ENCODE measurements around the gene FRAT2. TPM values are rescaled to one million over a fixed set of nuclear protein-coding genes. Genes with fewer than 3 reads are reported as not detected.

Gene FRAT2
- total RNA-seq, 1 experiment from 2014 or later, result 16.7 TPM

DNA sequence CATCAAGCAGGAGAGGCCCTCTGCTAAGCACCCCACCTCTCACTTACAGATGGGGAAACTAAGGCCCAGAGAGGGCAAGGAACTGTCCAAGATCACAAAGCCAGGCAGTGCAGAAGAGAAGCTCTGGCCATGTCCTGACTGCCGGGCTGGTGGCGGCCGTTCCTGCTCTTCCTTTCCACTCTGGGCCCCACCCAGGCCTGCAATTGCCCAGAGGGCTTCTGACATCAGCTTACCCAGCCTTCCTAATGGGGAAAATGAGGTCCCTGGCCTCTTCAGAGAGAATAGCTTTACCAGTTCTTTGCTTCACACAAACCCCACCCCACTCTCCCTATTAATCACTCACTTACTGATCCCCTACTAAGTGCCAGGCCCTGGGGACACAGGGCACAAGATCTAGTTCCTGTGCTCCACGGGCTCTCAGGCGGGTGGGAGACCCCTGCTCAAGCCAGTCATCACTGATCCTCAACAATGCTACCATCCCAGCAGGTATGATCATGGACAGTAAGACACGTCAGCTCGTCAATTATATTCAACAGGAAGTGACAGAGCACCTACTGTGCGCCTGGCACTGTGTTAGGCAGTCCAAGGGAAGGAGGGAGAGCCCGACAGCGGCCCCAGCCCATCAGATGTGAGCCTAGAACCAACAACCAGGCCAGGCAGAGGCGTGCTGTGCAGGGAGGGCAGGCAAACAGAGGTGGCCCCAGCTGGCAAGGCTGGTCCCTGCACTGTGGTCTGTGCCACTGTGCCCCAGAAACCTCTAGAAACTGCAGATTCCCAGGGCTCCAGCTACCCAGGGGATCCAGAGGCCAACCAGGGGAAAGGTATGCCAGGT lies 26.4 kb upstream of the FRAT2 start:
- in situ Hi-C loops (cut with HindIII; ENCODE audit: low pct_unique_long_range_greater_than_20kb, low sequenced_read_pairs), result no loop called here
- peaks cover 16% of the 10 kb centered on the region for H3K36me3 ChIP-seq (ENCODE audit: control insufficient read depth, insufficient read depth, low read length)
- no peak for DNase-seq (ENCODE audit: low read depth, low spot score)
- ChIA-PET CTCF (no interaction called here), POLR2A (no interaction called here)
- no peak overlapping the region for H3K4me3 ChIP-seq (ENCODE audit: low read depth in 2 of 2, low read length in 2 of 2)
- intact Hi-C loops (cut with micrococcal nuclease; ENCODE audit: unreplicated experiment), result no loop called here
- H3K4me1 ChIP-seq (ENCODE audit: control insufficient read depth, insufficient read depth, low read length), result no peaks in the 10 kb centered on the region
- no peaks in the 10 kb centered on the region for H3K27me3 ChIP-seq (ENCODE audit: control insufficient read depth, insufficient read depth, low read length)
- ATAC-seq, result no peak
- no TSS peak for BruUV-seq (replicated peaks)
- no peaks in the 10 kb centered on the region for H3K9me3 ChIP-seq (ENCODE audit: control insufficient read depth, insufficient read depth, low read depth, low read length)
- TF ChIP-seq, protein P1, sequence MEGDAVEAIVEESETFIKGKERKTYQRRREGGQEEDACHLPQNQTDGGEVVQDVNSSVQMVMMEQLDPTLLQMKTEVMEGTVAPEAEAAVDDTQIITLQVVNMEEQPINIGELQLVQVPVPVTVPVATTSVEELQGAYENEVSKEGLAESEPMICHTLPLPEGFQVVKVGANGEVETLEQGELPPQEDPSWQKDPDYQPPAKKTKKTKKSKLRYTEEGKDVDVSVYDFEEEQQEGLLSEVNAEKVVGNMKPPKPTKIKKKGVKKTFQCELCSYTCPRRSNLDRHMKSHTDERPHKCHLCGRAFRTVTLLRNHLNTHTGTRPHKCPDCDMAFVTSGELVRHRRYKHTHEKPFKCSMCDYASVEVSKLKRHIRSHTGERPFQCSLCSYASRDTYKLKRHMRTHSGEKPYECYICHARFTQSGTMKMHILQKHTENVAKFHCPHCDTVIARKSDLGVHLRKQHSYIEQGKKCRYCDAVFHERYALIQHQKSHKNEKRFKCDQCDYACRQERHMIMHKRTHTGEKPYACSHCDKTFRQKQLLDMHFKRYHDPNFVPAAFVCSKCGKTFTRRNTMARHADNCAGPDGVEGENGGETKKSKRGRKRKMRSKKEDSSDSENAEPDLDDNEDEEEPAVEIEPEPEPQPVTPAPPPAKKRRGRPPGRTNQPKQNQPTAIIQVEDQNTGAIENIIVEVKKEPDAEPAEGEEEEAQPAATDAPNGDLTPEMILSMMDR (IDR thresholded peaks at IDR 0.05), result no peak
- TF ChIP-seq POLR2AphosphoS5 (IDR thresholded peaks at IDR 0.05; ENCODE audit: low read depth, low read length), result no peak
- TF ChIP-seq, protein P2, sequence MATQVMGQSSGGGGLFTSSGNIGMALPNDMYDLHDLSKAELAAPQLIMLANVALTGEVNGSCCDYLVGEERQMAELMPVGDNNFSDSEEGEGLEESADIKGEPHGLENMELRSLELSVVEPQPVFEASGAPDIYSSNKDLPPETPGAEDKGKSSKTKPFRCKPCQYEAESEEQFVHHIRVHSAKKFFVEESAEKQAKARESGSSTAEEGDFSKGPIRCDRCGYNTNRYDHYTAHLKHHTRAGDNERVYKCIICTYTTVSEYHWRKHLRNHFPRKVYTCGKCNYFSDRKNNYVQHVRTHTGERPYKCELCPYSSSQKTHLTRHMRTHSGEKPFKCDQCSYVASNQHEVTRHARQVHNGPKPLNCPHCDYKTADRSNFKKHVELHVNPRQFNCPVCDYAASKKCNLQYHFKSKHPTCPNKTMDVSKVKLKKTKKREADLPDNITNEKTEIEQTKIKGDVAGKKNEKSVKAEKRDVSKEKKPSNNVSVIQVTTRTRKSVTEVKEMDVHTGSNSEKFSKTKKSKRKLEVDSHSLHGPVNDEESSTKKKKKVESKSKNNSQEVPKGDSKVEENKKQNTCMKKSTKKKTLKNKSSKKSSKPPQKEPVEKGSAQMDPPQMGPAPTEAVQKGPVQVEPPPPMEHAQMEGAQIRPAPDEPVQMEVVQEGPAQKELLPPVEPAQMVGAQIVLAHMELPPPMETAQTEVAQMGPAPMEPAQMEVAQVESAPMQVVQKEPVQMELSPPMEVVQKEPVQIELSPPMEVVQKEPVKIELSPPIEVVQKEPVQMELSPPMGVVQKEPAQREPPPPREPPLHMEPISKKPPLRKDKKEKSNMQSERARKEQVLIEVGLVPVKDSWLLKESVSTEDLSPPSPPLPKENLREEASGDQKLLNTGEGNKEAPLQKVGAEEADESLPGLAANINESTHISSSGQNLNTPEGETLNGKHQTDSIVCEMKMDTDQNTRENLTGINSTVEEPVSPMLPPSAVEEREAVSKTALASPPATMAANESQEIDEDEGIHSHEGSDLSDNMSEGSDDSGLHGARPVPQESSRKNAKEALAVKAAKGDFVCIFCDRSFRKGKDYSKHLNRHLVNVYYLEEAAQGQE (IDR thresholded peaks at IDR 0.05; ENCODE audit: insufficient read depth in 1 of 2, low read depth in 2 of 2, low read length in 1 of 2), result no peak
- TF ChIP-seq TCF7L2 (IDR thresholded peaks at IDR 0.05; ENCODE audit: low read depth, low read length), result no peak
- TF ChIP-seq SIN3A (IDR thresholded peaks at IDR 0.05; ENCODE audit: borderline replicate concordance, insufficient read depth, low read depth, low read length), result no peak
- no peak overlapping the region for H3K27ac ChIP-seq (ENCODE audit: low read length)

DNA sequence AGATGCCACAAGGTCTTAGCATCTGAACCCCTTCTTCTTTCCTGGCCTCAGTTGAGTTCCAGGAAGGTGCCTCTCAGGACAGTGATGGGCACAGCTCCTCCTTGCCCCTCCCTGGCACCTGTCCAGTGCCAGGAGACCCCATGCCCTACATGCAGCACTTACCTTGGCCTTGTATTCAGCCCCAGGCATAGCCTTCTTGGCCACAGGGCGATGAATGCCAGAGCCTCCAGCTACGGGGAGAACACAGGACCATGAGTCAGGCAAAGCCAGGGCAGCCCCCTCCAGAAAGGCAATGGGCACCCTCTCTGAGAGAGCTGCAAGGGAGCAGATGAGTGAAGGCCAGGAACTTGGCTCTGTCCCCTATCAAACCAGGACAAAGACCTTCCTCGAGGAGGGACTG lies 24.3 kb upstream of the FRAT2 start:
- BruUV-seq (replicated peaks), result no TSS peak
- no peaks in the 10 kb centered on the region for H3K27me3 ChIP-seq (ENCODE audit: control insufficient read depth, insufficient read depth, low read length)
- no peak overlapping the region for H3K4me3 ChIP-seq (ENCODE audit: low read depth in 2 of 2, low read length in 2 of 2)
- POLR2A ChIA-PET, result no interaction called here
- peaks cover 9% of the 10 kb centered on the region for H3K36me3 ChIP-seq (ENCODE audit: control insufficient read depth, insufficient read depth, low read length)
- DNase-seq (ENCODE audit: low read depth, low spot score) (no peak), ATAC-seq (no peak)
- H3K4me1 ChIP-seq (ENCODE audit: control insufficient read depth, insufficient read depth, low read length), result no peaks in the 10 kb centered on the region
- TF ChIP-seq SIN3A (IDR thresholded peaks at IDR 0.05; ENCODE audit: borderline replicate concordance, insufficient read depth, low read depth, low read length) (no peak), POLR2AphosphoS5 (IDR thresholded peaks at IDR 0.05; ENCODE audit: low read depth, low read length) (no peak), TCF7L2 (IDR thresholded peaks at IDR 0.05; ENCODE audit: low read depth, low read length) (no peak)
- H3K9me3 ChIP-seq (ENCODE audit: control insufficient read depth, insufficient read depth, low read depth, low read length), result no peaks in the 10 kb centered on the region
- in situ Hi-C loops (cut with HindIII; ENCODE audit: low pct_unique_long_range_greater_than_20kb, low sequenced_read_pairs), result no loop called here
- CTCF ChIA-PET, result interaction anchor here (0.6 kb wide), 1 partner anchor 15 kb away, joined by 3 read pairs; no protein-coding TSS in a partner anchor
- intact Hi-C loops (cut with micrococcal nuclease; ENCODE audit: unreplicated experiment), result no loop called here
- no peak overlapping the region for H3K27ac ChIP-seq (ENCODE audit: low read length)

GRCh38 chr10:97358349-97358748 lies 23.8 kb upstream of the FRAT2 start:
- BruUV-seq (replicated peaks), result no TSS peak
- H3K9me3 ChIP-seq (ENCODE audit: control insufficient read depth, insufficient read depth, low read depth, low read length), result no peaks in the 10 kb centered on the region
- no peaks in the 10 kb centered on the region for H3K4me1 ChIP-seq (ENCODE audit: control insufficient read depth, insufficient read depth, low read length)
- in situ Hi-C loops (cut with HindIII; ENCODE audit: low pct_unique_long_range_greater_than_20kb, low sequenced_read_pairs), result no loop called here
- DNase-seq (ENCODE audit: low read depth, low spot score) (no peak), ATAC-seq (no peak)
- intact Hi-C loops (cut with micrococcal nuclease; ENCODE audit: unreplicated experiment), result no loop called here
- TF ChIP-seq, protein P2 (IDR thresholded peaks at IDR 0.05; ENCODE audit: insufficient read depth in 1 of 2, low read depth in 2 of 2, low read length in 1 of 2), result no peak
- no peak for TF ChIP-seq POLR2AphosphoS5 (IDR thresholded peaks at IDR 0.05; ENCODE audit: low read depth, low read length)
- TF ChIP-seq SIN3A (IDR thresholded peaks at IDR 0.05; ENCODE audit: borderline replicate concordance, insufficient read depth, low read depth, low read length), result no peak
- TF ChIP-seq TCF7L2 (IDR thresholded peaks at IDR 0.05; ENCODE audit: low read depth, low read length), result no peak
- TF ChIP-seq, protein P1 (IDR thresholded peaks at IDR 0.05), result no peak
- no peak overlapping the region for H3K4me3 ChIP-seq (ENCODE audit: low read depth in 2 of 2, low read length in 2 of 2)
- POLR2A ChIA-PET, result interaction anchor here (0.9 kb wide), 1 partner anchor 77 kb away, joined by 3 read pairs; no protein-coding TSS in a partner anchor
- H3K27ac ChIP-seq (ENCODE audit: low read length), result no peak overlapping the region
- CTCF ChIA-PET, result interaction anchor here (0.6 kb wide), 1 partner anchor 14 kb away, joined by 3 read pairs; no protein-coding TSS in a partner anchor
- H3K27me3 ChIP-seq (ENCODE audit: control insufficient read depth, insufficient read depth, low read length), result no peaks in the 10 kb centered on the region
- H3K36me3 ChIP-seq (ENCODE audit: control insufficient read depth, insufficient read depth, low read length), result peaks cover 8% of the 10 kb centered on the region
